ENCODE data around the gene CD209.
A peak's percentile ranks its signal among the peaks of the same experiment; 100 is the strongest.

The CD209 gene

GRCh38 chr19:7757358-7757757 lies 10.0 kb upstream of the CD209 start:
- no peak overlapping the region for H2AK5ac ChIP-seq (ENCODE audit: low read length)
- no peak overlapping the region for H3K27ac ChIP-seq (ENCODE audit: low read depth, low read length)

GRCh38 chr19:7756258-7756657 lies 8.9 kb upstream of the CD209 start:
- Histone ChIP-seq H3K4me1 (ENCODE audit: control insufficient read depth in 1 of 2, insufficient read depth in 2 of 2, low read length in 2 of 2) (no peaks in the 10 kb centered on the region), H3K23ac (ENCODE audit: low read length) (no peak overlapping the region), H2BK5ac (ENCODE audit: low read depth, low read length, poor library complexity) (no peak overlapping the region), H3K4me2 (ENCODE audit: low read length) (no peak overlapping the region), H2AK5ac (ENCODE audit: low read length) (no peak overlapping the region), H3K4ac (ENCODE audit: low read depth, low read length) (no peak overlapping the region), H3K36me3 (ENCODE audit: control insufficient read depth in 1 of 2, insufficient read depth in 2 of 2, low read length in 2 of 2) (no peaks in the 10 kb centered on the region), H3K9ac (ENCODE audit: low read length) (no peak overlapping the region), H3K79me2 (ENCODE audit: control insufficient read depth, insufficient read depth, low read length, poor library complexity) (no peaks in the 10 kb centered on the region), H3K9me3 (ENCODE audit: insufficient read depth, low read depth, low read length) (peaks cover 16% of the 10 kb centered on the region), H3K4me3 (ENCODE audit: low read depth, low read length) (no peak overlapping the region), H3K79me1 (ENCODE audit: low read length) (no peaks in the 10 kb centered on the region), H4K12ac (ENCODE audit: low read depth, low read length) (no peak overlapping the region), H4K8ac (ENCODE audit: low read depth, low read length) (no peak overlapping the region), H2BK120ac (ENCODE audit: insufficient read depth, low read length, poor library complexity) (no peak overlapping the region), H4K91ac (ENCODE audit: low read depth, low read length) (no peak overlapping the region), H3K14ac (ENCODE audit: low read length) (no peak overlapping the region), H2BK12ac (ENCODE audit: low read length) (no peak overlapping the region), H3K18ac (ENCODE audit: low read length) (no peak overlapping the region), H3K27ac (ENCODE audit: low read depth, low read length) (no peak overlapping the region), H2AFZ (ENCODE audit: insufficient read depth, low read length, poor library complexity) (no peak overlapping the region), H3K27me3 (ENCODE audit: insufficient read depth, low read length) (no peaks in the 10 kb centered on the region)
- no peak for DNase-seq
- no CpG with 5 or more reads among the region's 4 CpGs for WGBS (ENCODE audit: extremely low coverage, insufficient coverage, insufficient read length)

More at GRCh38 chr19:7757358-7757757, 10.0 kb upstream of the CD209 start:
- no peak overlapping the region for H2AFZ ChIP-seq (ENCODE audit: insufficient read depth, low read length, poor library complexity)
- no peak overlapping the region for H4K91ac ChIP-seq (ENCODE audit: low read depth, low read length)
- H2BK5ac ChIP-seq (ENCODE audit: low read depth, low read length, poor library complexity), result no peak overlapping the region
- no peak overlapping the region for H3K4me2 ChIP-seq (ENCODE audit: low read length)
- no peaks in the 10 kb centered on the region for H3K36me3 ChIP-seq (ENCODE audit: control insufficient read depth in 1 of 2, insufficient read depth in 2 of 2, low read length in 2 of 2)
- no CpG with 5 or more reads among the region's 3 CpGs for WGBS (ENCODE audit: extremely low coverage, insufficient coverage, insufficient read length)
- H2BK120ac ChIP-seq (ENCODE audit: insufficient read depth, low read length, poor library complexity), result no peak overlapping the region
- no peak overlapping the region for H3K4ac ChIP-seq (ENCODE audit: low read depth, low read length)
- no peak overlapping the region for H3K9ac ChIP-seq (ENCODE audit: low read length)
- H4K8ac ChIP-seq (ENCODE audit: low read depth, low read length), result no peak overlapping the region
- no peaks in the 10 kb centered on the region for H3K27me3 ChIP-seq (ENCODE audit: insufficient read depth, low read length)
- H3K14ac ChIP-seq (ENCODE audit: low read length), result no peak overlapping the region
- H3K23ac ChIP-seq (ENCODE audit: low read length), result no peak overlapping the region
- peak overlapping the region; percentile 44 for H3K4me3 ChIP-seq (ENCODE audit: low read depth, low read length)
- no peak overlapping the region for H2BK12ac ChIP-seq (ENCODE audit: low read length)
- no peaks in the 10 kb centered on the region for H3K79me2 ChIP-seq (ENCODE audit: control insufficient read depth, insufficient read depth, low read length, poor library complexity)
- no peaks in the 10 kb centered on the region for H3K4me1 ChIP-seq (ENCODE audit: control insufficient read depth in 1 of 2, insufficient read depth in 2 of 2, low read length in 2 of 2)
- no peak for DNase-seq
- no peaks in the 10 kb centered on the region for H3K79me1 ChIP-seq (ENCODE audit: low read length)
- peaks cover 16% of the 10 kb centered on the region for H3K9me3 ChIP-seq (ENCODE audit: insufficient read depth, low read depth, low read length)
- no peak overlapping the region for H3K18ac ChIP-seq (ENCODE audit: low read length)
- no peak overlapping the region for H4K12ac ChIP-seq (ENCODE audit: low read depth, low read length)

GRCh38 chr19:7751157-7751783 lies 3.9 kb upstream of the CD209 start:
- Histone ChIP-seq H3K36me3 (ENCODE audit: control insufficient read depth in 1 of 2, insufficient read depth in 2 of 2, low read length in 2 of 2) (no peaks in the 10 kb centered on the region), H3K27ac (ENCODE audit: low read depth, low read length) (no peak overlapping the region), H2AK5ac (ENCODE audit: low read length) (no peak overlapping the region), H3K4me1 (ENCODE audit: control insufficient read depth in 1 of 2, insufficient read depth in 2 of 2, low read length in 2 of 2) (no peaks in the 10 kb centered on the region), H3K4me2 (ENCODE audit: low read length) (no peak overlapping the region), H4K91ac (ENCODE audit: low read depth, low read length) (no peak overlapping the region), H3K9me3 (ENCODE audit: insufficient read depth, low read depth, low read length) (no peaks in the 10 kb centered on the region), H2BK5ac (ENCODE audit: low read depth, low read length, poor library complexity) (no peak overlapping the region), H3K4me3 (ENCODE audit: low read depth, low read length) (peak overlapping the region; percentile 52), H3K9ac (ENCODE audit: low read length) (no peak overlapping the region), H4K12ac (ENCODE audit: low read depth, low read length) (no peak overlapping the region), H3K4ac (ENCODE audit: low read depth, low read length) (no peak overlapping the region), H3K27me3 (ENCODE audit: insufficient read depth, low read length) (no peaks in the 10 kb centered on the region), H3K79me1 (ENCODE audit: low read length) (no peaks in the 10 kb centered on the region), H3K23ac (ENCODE audit: low read length) (no peak overlapping the region), H2BK120ac (ENCODE audit: insufficient read depth, low read length, poor library complexity) (no peak overlapping the region), H3K18ac (ENCODE audit: low read length) (no peak overlapping the region), H3K79me2 (ENCODE audit: control insufficient read depth, insufficient read depth, low read length, poor library complexity) (no peaks in the 10 kb centered on the region), H3K14ac (ENCODE audit: low read length) (no peak overlapping the region), H4K8ac (ENCODE audit: low read depth, low read length) (no peak overlapping the region), H2AFZ (ENCODE audit: insufficient read depth, low read length, poor library complexity) (no peak overlapping the region), H2BK12ac (ENCODE audit: low read length) (no peak overlapping the region)
- peak in 1 of 2 donors; percentile 18 for DNase-seq
- no CpG with 5 or more reads among the region's 12 CpGs for WGBS (ENCODE audit: extremely low coverage, insufficient coverage, insufficient read length)

- no peak overlapping the region for H3K14ac ChIP-seq (ENCODE audit: low read length)
- no CpG with 5 or more reads among the region's 4 CpGs for WGBS (ENCODE audit: extremely low coverage, insufficient coverage, insufficient read length)
- no peak overlapping the region for H4K12ac ChIP-seq (ENCODE audit: low read depth, low read length)
- H3K79me1 ChIP-seq (ENCODE audit: low read length), result no peaks in the 10 kb centered on the region
- H3K4ac ChIP-seq (ENCODE audit: low read depth, low read length), result no peak overlapping the region
- no peak overlapping the region for H2BK120ac ChIP-seq (ENCODE audit: insufficient read depth, low read length, poor library complexity)
- no peaks in the 10 kb centered on the region for H3K36me3 ChIP-seq (ENCODE audit: control insufficient read depth in 1 of 2, insufficient read depth in 2 of 2, low read length in 2 of 2)
- H3K9ac ChIP-seq (ENCODE audit: low read length), result no peak overlapping the region
- no peak overlapping the region for H3K23ac ChIP-seq (ENCODE audit: low read length)
- no peak overlapping the region for H2AFZ ChIP-seq (ENCODE audit: insufficient read depth, low read length, poor library complexity)
- no peak overlapping the region for H3K27ac ChIP-seq (ENCODE audit: low read depth, low read length)
- no peak overlapping the region for H2BK12ac ChIP-seq (ENCODE audit: low read length)
- no peak overlapping the region for H2AK5ac ChIP-seq (ENCODE audit: low read length)
- H4K91ac ChIP-seq (ENCODE audit: low read depth, low read length), result no peak overlapping the region
- no peak overlapping the region for H4K8ac ChIP-seq (ENCODE audit: low read depth, low read length)
- no peaks in the 10 kb centered on the region for H3K9me3 ChIP-seq (ENCODE audit: insufficient read depth, low read depth, low read length)
- H3K4me2 ChIP-seq (ENCODE audit: low read length), result no peak overlapping the region
- H3K27me3 ChIP-seq (ENCODE audit: insufficient read depth, low read length), result no peaks in the 10 kb centered on the region
- H3K79me2 ChIP-seq (ENCODE audit: control insufficient read depth, insufficient read depth, low read length, poor library complexity), result no peaks in the 10 kb centered on the region
- no peaks in the 10 kb centered on the region for H3K4me1 ChIP-seq (ENCODE audit: control insufficient read depth in 1 of 2, insufficient read depth in 2 of 2, low read length in 2 of 2)
- no peak overlapping the region for H3K18ac ChIP-seq (ENCODE audit: low read length)
- H3K4me3 ChIP-seq (ENCODE audit: low read depth, low read length), result no peak overlapping the region
- DNase-seq, result peak; percentile 71 to 86
- H2BK5ac ChIP-seq (ENCODE audit: low read depth, low read length, poor library complexity), result no peak overlapping the region
Measured at GRCh38 chr19:7748756-7749155, 1.4 kb upstream of the CD209 start.
